H1 (cell line): ENCODE results near the gene EVI5. TPM values are rescaled to one million over a fixed set of nuclear protein-coding genes. Genes with fewer than 3 reads are reported as not detected.

ENCODE experiments used
- CTCF ChIA-PET: fragments of 300-600 bp; sonication (Branson Sonifier 250); formaldehyde crosslinking; loops from one replicate; lab custom pipeline; 2021; ENCODE audit not compliant: partially characterized antibody; lab: Charles Lee
- POLR2A ChIA-PET: fragments of 300-600 bp; sonication (Branson Sonifier 250); formaldehyde crosslinking; loops from one replicate; lab custom pipeline; 2021; ENCODE audit warnings: inconsistent platforms; ENCODE audit not compliant: partially characterized antibody; lab: Charles Lee
- DNase-seq, 2 experiments: peaks; one replicate each; pipeline versions ENCODE4 v3.0.0 to v3.0.0-alpha.2; 2010 to 2022; ENCODE audit warnings: low spot score in 2 of 2, low read depth in 1 of 2, mixed read lengths in 1 of 2
- FAIRE-seq: peaks from 2 replicates; lab custom pipeline; 2011; peaks lifted over from hg19 to GRCh38; lab: Jason Lieb, UNC
- H2AFZ ChIP-seq: 2 replicates; pipeline ENCODE4 v1.8.1; 2012; ENCODE audit warnings: low read length, inconsistent platforms
- H2AK5ac ChIP-seq: 2 replicates; pipeline ENCODE4 v1.6.1; 2013; ENCODE audit warnings: low read depth, low read length
- H2BK120ac ChIP-seq: replicated peaks from 2 replicates; pipeline ENCODE3; 2013; ENCODE audit warnings: low read depth, low read length, inconsistent platforms
- H2BK12ac ChIP-seq: 2 replicates; pipeline ENCODE4 v1.6.1; 2013; ENCODE audit warnings: low read depth, low read length
- H2BK15ac ChIP-seq: 2 replicates; pipeline ENCODE4 v1.6.1; 2013; ENCODE audit warnings: low read length
- H2BK20ac ChIP-seq: 2 replicates; pipeline ENCODE4 v1.6.1; 2013; ENCODE audit warnings: low read length
- H2BK5ac ChIP-seq: 2 replicates; pipeline ENCODE4 v1.6.1; 2013; ENCODE audit warnings: low read depth, low read length
- H3K14ac ChIP-seq: 2 replicates; pipeline ENCODE4 v1.6.1; 2013; ENCODE audit warnings: inconsistent platforms; ENCODE audit not compliant: insufficient read length
- H3K18ac ChIP-seq: 2 replicates; pipeline ENCODE4 v1.6.1; 2013; ENCODE audit warnings: low read length; ENCODE audit errors: extremely low read depth
- H3K23ac ChIP-seq: 2 replicates; pipeline ENCODE4 v1.6.1; 2013; ENCODE audit warnings: inconsistent platforms; ENCODE audit not compliant: insufficient read length
- H3K23me2 ChIP-seq: 2 replicates; pipeline ENCODE4 v1.6.1; 2013; ENCODE audit warnings: low read depth, low read length
- H3K27ac ChIP-seq: 2 replicates; pipeline ENCODE4 v1.6.1; 2011; ENCODE audit warnings: low read depth, low read length, inconsistent platforms
- H3K27me3 ChIP-seq, 4 experiments: replicated peaks in 1 of 4; 1 replicate in 1 of 4; 2 replicates in 3 of 4; pipeline versions ENCODE4 v1.6.1 to v1.8.1; 2011 to 2013; ENCODE audit warnings: low read length in 3 of 4, mild to moderate bottlenecking in 3 of 4, inconsistent platforms in 2 of 4, mixed read lengths in 2 of 4, moderate library complexity in 1 of 4; ENCODE audit not compliant: control insufficient read depth in 3 of 4, insufficient read depth in 3 of 4; ENCODE audit errors: extremely low read depth in 1 of 4
- H3K36me3 ChIP-seq, 4 experiments: 2 replicates each; pipeline versions ENCODE4 v1.6.1 to v1.8.1; 2011 to 2013; ENCODE audit warnings: mild to moderate bottlenecking in 4 of 4, low read length in 3 of 4, moderate library complexity in 2 of 4, control low read depth in 1 of 4, inconsistent platforms in 1 of 4; ENCODE audit not compliant: insufficient read depth in 4 of 4, control insufficient read depth in 2 of 4
- H3K4ac ChIP-seq: replicated peaks from 2 replicates; pipeline ENCODE3; 2013; ENCODE audit warnings: low read length, low read depth, mixed read lengths, inconsistent platforms; ENCODE audit not compliant: insufficient read length
- H3K4me1 ChIP-seq, 4 experiments: replicated peaks in 1 of 4; 1 replicate in 1 of 4; 2 replicates in 3 of 4; pipeline versions ENCODE4 v1.6.1 to v1.8.1; 2011 to 2013; ENCODE audit warnings: low read length in 3 of 4, inconsistent platforms in 2 of 4, mixed read lengths in 1 of 4; ENCODE audit not compliant: insufficient read depth in 4 of 4, control insufficient read depth in 3 of 4
- H3K4me2 ChIP-seq, 2 experiments: 2 replicates each; pipeline versions ENCODE4 v1.6.1 to v1.8.1; 2011 to 2013; ENCODE audit warnings: low read depth in 2 of 2, low read length in 2 of 2, control low read depth in 1 of 2, inconsistent platforms in 1 of 2, mild to moderate bottlenecking in 1 of 2; ENCODE audit not compliant: insufficient read depth in 1 of 2
- H3K4me3 ChIP-seq, 4 experiments: fragments of 200-600, 300-600 bp in 1 of 4; sonication (generic), shearing (Covaris generic), sonication (Bioruptor Twin) in 1 of 4; 2 replicates each; pipeline versions ENCODE4 v1.5.1 to v1.8.1; 2011 to 2016; ENCODE audit warnings: low read length in 4 of 4, low read depth in 3 of 4, control low read depth in 2 of 4, inconsistent platforms in 2 of 4, mild to moderate bottlenecking in 2 of 4, mixed read lengths in 1 of 4, moderate library complexity in 1 of 4; ENCODE audit not compliant: insufficient read depth in 2 of 4; ENCODE audit errors: extremely low read depth in 1 of 4
- H3K56ac ChIP-seq: replicated peaks from 2 replicates; pipeline ENCODE3; 2013; ENCODE audit warnings: low read depth, mild to moderate bottlenecking, mixed read lengths, low read length, inconsistent platforms; ENCODE audit not compliant: insufficient read length
- H3K79me1 ChIP-seq: 2 replicates; pipeline ENCODE4 v1.6.1; 2013; ENCODE audit warnings: low read depth, low read length, control low read depth
- H3K79me2 ChIP-seq, 2 experiments: 2 replicates each; pipeline versions ENCODE4 v1.6.1 to v1.8.1; 2012 to 2013; ENCODE audit warnings: low read length in 2 of 2, mild to moderate bottlenecking in 2 of 2, inconsistent platforms in 1 of 2; ENCODE audit not compliant: insufficient read depth in 2 of 2, control insufficient read depth in 1 of 2
- H3K9ac ChIP-seq, 4 experiments: replicated peaks in 1 of 4; 1 replicate in 1 of 4; 2 replicates in 3 of 4; pipeline versions ENCODE4 v1.6.1 to v1.8.1; 2011 to 2013; ENCODE audit warnings: low read depth in 3 of 4, low read length in 3 of 4, control low read depth in 2 of 4, mild to moderate bottlenecking in 2 of 4, moderate library complexity in 2 of 4, inconsistent platforms in 1 of 4; ENCODE audit errors: extremely low read depth in 1 of 4
- H3K9me3 ChIP-seq, 2 experiments: 2 replicates each; pipeline versions ENCODE4 v1.6.1 to v1.8.1; 2012 to 2013; ENCODE audit warnings: mild to moderate bottlenecking in 2 of 2, moderate library complexity in 2 of 2, control low read depth in 1 of 2, inconsistent platforms in 1 of 2, low read depth in 1 of 2, low read length in 1 of 2, mixed read lengths in 1 of 2; ENCODE audit not compliant: insufficient read depth in 2 of 2
- H4K20me1 ChIP-seq, 2 experiments: replicated peaks in 1 of 2; 2 replicates each; pipeline versions ENCODE3 to v1.8.1; 2011 to 2013; ENCODE audit warnings: inconsistent platforms in 2 of 2, low read length in 2 of 2, mild to moderate bottlenecking in 1 of 2; ENCODE audit not compliant: insufficient read depth in 2 of 2, control insufficient read depth in 1 of 2
- H4K5ac ChIP-seq: 2 replicates; pipeline ENCODE4 v1.6.1; 2013; ENCODE audit warnings: low read length, low read depth, mixed read lengths, inconsistent platforms; ENCODE audit not compliant: insufficient read length
- H4K8ac ChIP-seq: 2 replicates; pipeline ENCODE4 v1.8.0; 2013; ENCODE audit warnings: mild to moderate bottlenecking, moderate library complexity, low read length, inconsistent platforms; ENCODE audit not compliant: insufficient read depth; ENCODE audit errors: extremely low read depth
- H4K91ac ChIP-seq: replicated peaks from 2 replicates; pipeline ENCODE3; 2013; ENCODE audit warnings: low read length, mixed read lengths, inconsistent platforms; ENCODE audit not compliant: insufficient read length
- CBX5 ChIP-seq: fragments of 300-800, 300-1000 bp; sonication (generic); IDR thresholded peaks from 2 replicates; pipeline ENCODE4 v1.7.1; 2016; ENCODE audit warnings: antibody characterized with exemption, low read length, low read depth
- CREB1 ChIP-seq: IDR thresholded peaks from 2 replicates; pipeline ENCODE4 v1.6.1; 2012; ENCODE audit warnings: inconsistent platforms
- EGR1 ChIP-seq: IDR thresholded peaks from 2 replicates; pipeline ENCODE4 v1.6.1; 2011; ENCODE audit warnings: low read depth, low read length, borderline replicate concordance
- GTF2F1 ChIP-seq: IDR thresholded peaks from 2 replicates; pipeline ENCODE4 v1.6.1; 2012; ENCODE audit warnings: low read depth, low read length, improper control_type of control experiment, borderline replicate concordance
- MAFK ChIP-seq: IDR thresholded peaks from 2 replicates; pipeline ENCODE4 v1.6.1; 2012; ENCODE audit warnings: low read depth, mild to moderate bottlenecking, improper control_type of control experiment, low read length
- RAD21 ChIP-seq, 2 experiments: IDR thresholded peaks in 1 of 2; conservative IDR thresholded peaks in 1 of 2; 2 replicates each; pipeline ENCODE4 v1.6.1; 2011; ENCODE audit warnings: low read depth in 2 of 2, low read length in 2 of 2, improper control_type of control experiment in 1 of 2, inconsistent platforms in 1 of 2, mild to moderate bottlenecking in 1 of 2, moderate library complexity in 1 of 2
- RBBP5 ChIP-seq: IDR thresholded peaks from 2 replicates; pipeline ENCODE4 v1.7.1; 2012; ENCODE audit warnings: low read depth, mild to moderate bottlenecking, inconsistent platforms, low read length, moderate library complexity, borderline replicate concordance
- RNF2 ChIP-seq: fragments of 200-900, 300-1000 bp; sonication (generic); IDR thresholded peaks from 2 replicates; pipeline ENCODE4 v1.7.1; 2016; ENCODE audit warnings: borderline replicate concordance, low read depth, mild to moderate bottlenecking, antibody characterized with exemption, low read length; ENCODE audit not compliant: poor library complexity, severe bottlenecking; ENCODE audit errors: missing control alignments
- SIRT6 ChIP-seq: IDR thresholded peaks from one replicate; pipeline ENCODE4 v1.7.1; 2012; ENCODE audit warnings: low read length, inconsistent platforms
- SP4 ChIP-seq: IDR thresholded peaks from 2 replicates; pipeline ENCODE4 v1.6.1; 2012; ENCODE audit warnings: low read length, inconsistent platforms
- TAF1 ChIP-seq: IDR thresholded peaks from 2 replicates; pipeline ENCODE4 v1.6.1; 2011; ENCODE audit warnings: mild to moderate bottlenecking, low read depth, low read length
- TAF7 ChIP-seq: optimal IDR thresholded peaks from 2 replicates; pipeline ENCODE3; 2011; ENCODE audit warnings: low read depth, mild to moderate bottlenecking, inconsistent platforms, low read length, moderate library complexity, borderline replicate concordance
- YY1 ChIP-seq: IDR thresholded peaks from 2 replicates; pipeline ENCODE4 v1.6.1; 2011; ENCODE audit warnings: low read depth, mild to moderate bottlenecking, low read length
- WGBS, 2 experiments: shearing (Covaris generic) in 1 of 2; methylation state at CpG; one replicate each; pipeline versions ENCODE4 v1.1.6 to v1.1.7; 2013 to 2015; ENCODE audit warnings: low lambda C conversion rate in 2 of 2, mixed read lengths in 2 of 2, inconsistent platforms in 1 of 2, low coverage in 1 of 2, missing lambda C conversion rate in 1 of 2; ENCODE audit not compliant: insufficient replicate concordance in 2 of 2, insufficient coverage in 1 of 2, insufficient read length in 1 of 2; ENCODE audit errors: extremely low coverage in 1 of 2, missing lambda C conversion rate in 1 of 2; 5-methylcytosine and 5-hydroxymethylcytosine counted together
- polyA plus RNA-seq, 7 experiments: library from polyadenylated mRNA; depleted of rRNA in 3 of 7; stranded (reverse) in 5 of 7; unstranded in 2 of 7; fragments of >200 nt in 5 of 7; fragments of 200-250 nt in 2 of 7; gene quantifications; 1 replicate in 5 of 7; 2 replicates in 1 of 7; 4 replicates in 1 of 7; pipeline versions ENCODE4 v1.2.1 to v1.2.3, GENCODE V29; 2011 to 2013; ENCODE audit warnings: missing spikeins in 2 of 7, mixed read lengths in 2 of 7
- total RNA-seq: library from RNA; stranded (reverse); fragmentation: NEBNext Ultra II Directional; extraction: Animal tissue kit (Norgen Biotek cat#: 25700); gene quantifications from 2 replicates; pipeline ENCODE4 v1.2.1, GENCODE V29; 2021

Gene EVI5
- total and polyA plus RNA-seq, 2 of the 8 experiments (the other 6 are each of a cell fraction or from before 2014, with no cell fraction given), result 1.7 to 13.7 TPM

DNA sequence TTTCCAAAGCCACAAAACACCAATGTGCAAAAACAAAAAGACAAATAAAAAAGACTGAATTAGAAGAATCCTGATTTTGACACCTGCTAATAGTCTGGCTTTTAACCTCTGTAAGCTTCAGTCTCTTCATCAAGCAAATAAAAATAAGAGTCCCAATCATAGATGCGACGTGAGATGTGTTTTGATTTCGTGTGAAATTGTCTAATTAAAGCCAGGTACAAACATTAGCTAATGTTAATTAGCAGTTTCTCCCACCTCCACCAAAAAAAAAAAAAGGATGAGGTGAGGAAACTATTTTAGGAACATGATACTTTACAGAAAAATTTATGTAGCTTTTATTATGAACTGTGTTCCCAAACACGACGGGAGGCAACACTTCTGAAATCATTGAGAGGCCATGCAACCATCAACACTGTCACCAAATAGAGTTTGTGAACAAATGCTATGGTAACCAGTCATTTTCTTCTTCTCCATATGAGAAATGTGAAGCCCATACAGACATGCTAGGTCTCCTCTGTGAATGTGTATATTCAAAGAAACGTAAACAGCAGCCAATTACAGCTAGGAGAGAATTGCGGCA is 6.7 kb upstream of the EVI5 start:
- CTCF ChIA-PET, result interaction anchor here (0.7 to 3.7 kb wide), 5 partner anchors 15 to 43 kb away, joined by 3 to 13 read pairs (median 9); partner anchors contain the start of gene RPL5
- no peak overlapping the region for H2BK20ac ChIP-seq
- POLR2A ChIA-PET, result interaction anchor here (1.5 to 2.1 kb wide), 2 partner anchors 13 to 42 kb away, joined by 3 to 6 read pairs; no protein-coding TSS in a partner anchor
- H4K5ac ChIP-seq, result no peak overlapping the region
- H4K91ac ChIP-seq, result no peak overlapping the region
- no peak overlapping the region for H2BK5ac ChIP-seq
- no peak overlapping the region for H3K23ac ChIP-seq
- H3K4me1 ChIP-seq, result peaks cover 0 to 9% (median 2%) of the 10 kb centered on the region in 4 experiments; a peak in 3 of 7 replicates
- H3K79me1 ChIP-seq, result no peaks in the 10 kb centered on the region
- H3K27me3 ChIP-seq, result peaks cover 0 to 2% (median 0%) of the 10 kb centered on the region in 4 experiments; a peak in 1 of 7 replicates
- H3K4ac ChIP-seq, result no peak overlapping the region
- H3K9ac ChIP-seq, result no peak overlapping the region
- no peaks in the 10 kb centered on the region for H4K20me1 ChIP-seq
- H2BK120ac ChIP-seq, result no peak overlapping the region
- no peak overlapping the region for H3K18ac ChIP-seq
- peaks cover 2% of the 10 kb centered on the region for H3K23me2 ChIP-seq
- H2BK12ac ChIP-seq, result no peak overlapping the region
- H3K36me3 ChIP-seq, result no peaks in the 10 kb centered on the region
- H3K27ac ChIP-seq, result no peak overlapping the region
- no peak overlapping the region for H3K56ac ChIP-seq
- H3K4me2 ChIP-seq, result peak overlapping the region; percentile 46 to 55; a peak in 3 of 4 replicates
- no peak overlapping the region for H4K8ac ChIP-seq
- H2AFZ ChIP-seq, result 0 out of 2 replicates have a peak overlapping the region, but pooled peaks have one; percentile 49
- no peaks in the 10 kb centered on the region for H3K9me3 ChIP-seq
- no peak for FAIRE-seq
- H3K79me2 ChIP-seq, result no peaks in the 10 kb centered on the region
- 42% methylated on average over 7 of the region's 7 CpGs; no CpG with 5 or more reads in 1 of the 2 experiments for WGBS, 2 experiments
- DNase-seq, result no peak
- peak overlapping the region in 2 of 4 experiments; percentile 5 to 40; a peak in 1 of 8 replicates for H3K4me3 ChIP-seq
- no peak overlapping the region for H2BK15ac ChIP-seq
- no peak overlapping the region for H2AK5ac ChIP-seq
- no peak overlapping the region for H3K14ac ChIP-seq
- no peak for TF ChIP-seq RNF2
- TF ChIP-seq SIRT6, result no peak
- TF ChIP-seq RAD21 (IDR thresholded peaks at IDR 0.05 in 1 of 2, conservative IDR thresholded peaks at IDR 0.05 in 1 of 2; ENCODE audit: low read depth in 2 of 2, low read length in 2 of 2), result no peak
- TF ChIP-seq RBBP5, result no peak
- TF ChIP-seq TAF1, result no peak
- TF ChIP-seq YY1, result no peak
- no peak for TF ChIP-seq SP4
- no peak for TF ChIP-seq EGR1
- no peak for TF ChIP-seq CBX5
- TF ChIP-seq CREB1, result no peak
- no peak for TF ChIP-seq MAFK
- no peak for TF ChIP-seq GTF2F1
- no peak for TF ChIP-seq TAF7
